ENCODE results near the gene PSMD13.
A peak's percentile ranks its signal among the peaks of the same experiment; 100 is the strongest.

Gene PSMD13

DNA sequence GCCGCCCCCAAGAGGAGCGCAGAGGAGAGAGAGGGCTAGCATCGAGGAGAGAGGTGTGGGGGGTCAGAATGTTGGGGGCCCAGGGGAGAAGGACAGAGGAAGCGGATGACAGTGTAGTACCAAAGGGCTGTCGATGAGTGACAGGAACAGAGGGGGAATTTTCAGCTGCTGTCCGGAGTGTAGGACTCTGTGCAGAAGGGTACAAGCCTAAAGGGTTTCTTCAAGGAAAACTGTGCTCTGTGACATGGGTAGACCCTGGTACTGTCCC is 36.1 kb downstream of the PSMD13 start:
- FAIRE-seq (no peak), DNase-seq (ENCODE audit: insufficient read length, low spot score) (no peak)
- TF ChIP-seq POLR2A (IDR thresholded peaks at IDR 0.05; ENCODE audit: low read depth, low read length), result no peak

DNA sequence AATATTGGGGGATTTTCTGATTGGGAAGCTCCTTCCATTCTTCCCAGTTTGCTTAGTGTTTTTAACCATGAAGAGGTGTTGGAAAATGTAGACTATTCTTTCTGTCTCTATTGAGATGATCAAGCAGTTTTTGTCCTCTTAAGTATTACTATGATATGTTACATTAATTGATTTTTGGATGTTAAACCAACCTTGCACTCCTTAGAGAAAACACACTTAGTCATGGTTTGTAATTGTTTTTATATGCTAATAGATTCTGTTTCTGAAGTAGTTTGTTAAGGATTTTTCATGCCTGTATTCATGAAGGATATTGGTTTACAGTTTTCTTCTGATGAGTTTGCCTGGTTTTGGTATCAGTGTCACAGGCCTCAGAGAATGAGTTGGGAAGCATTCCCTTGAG is 39.4 kb downstream of the PSMD13 start:
- FAIRE-seq (no peak), DNase-seq (ENCODE audit: insufficient read length, low spot score) (no peak)
- no peak for TF ChIP-seq POLR2A (IDR thresholded peaks at IDR 0.05; ENCODE audit: low read depth, low read length)

GRCh38 chr11:278001-278951 is 41.5 kb downstream of the PSMD13 start, which contains the start of gene NLRP6:
Gene NLRP6 (plus strand): TSS chr11:278407. CDS start chr11:278570, 163 bp downstream.
- no peak for TF ChIP-seq POLR2A (IDR thresholded peaks at IDR 0.05; ENCODE audit: low read depth, low read length)
- FAIRE-seq (no peak), DNase-seq (ENCODE audit: insufficient read length, low spot score) (no peak)

- TF ChIP-seq POLR2A (IDR thresholded peaks at IDR 0.05; ENCODE audit: low read depth, low read length), result no peak
- no peak for FAIRE-seq
- DNase-seq (ENCODE audit: insufficient read length, low spot score), result no peak
Measured at GRCh38 chr11:279040-279965, 42.5 kb downstream of the PSMD13 start.

GRCh38 chr11:279966-280705 is 43.4 kb downstream of the PSMD13 start:
- DNase-seq (ENCODE audit: insufficient read length, low spot score), result no peak
- no peak for TF ChIP-seq POLR2A (IDR thresholded peaks at IDR 0.05; ENCODE audit: low read depth, low read length)
- no peak for FAIRE-seq

- FAIRE-seq (no peak), DNase-seq (ENCODE audit: insufficient read length, low spot score) (no peak)
- no peak for TF ChIP-seq POLR2A (IDR thresholded peaks at IDR 0.05; ENCODE audit: low read depth, low read length)
Measured at GRCh38 chr11:280706-281485, 44.1 kb downstream of the PSMD13 start.

- FAIRE-seq, result no peak
- no peak for TF ChIP-seq POLR2A (IDR thresholded peaks at IDR 0.05; ENCODE audit: low read depth, low read length)
- no peak for DNase-seq (ENCODE audit: insufficient read length, low spot score)
Measured at GRCh38 chr11:281486-282161, 44.8 kb downstream of the PSMD13 start.

- no peak for TF ChIP-seq POLR2A (IDR thresholded peaks at IDR 0.05; ENCODE audit: low read depth, low read length)
- no peak for FAIRE-seq
Measured at GRCh38 chr11:282171-282570, 45.4 kb downstream of the PSMD13 start.

DNA sequence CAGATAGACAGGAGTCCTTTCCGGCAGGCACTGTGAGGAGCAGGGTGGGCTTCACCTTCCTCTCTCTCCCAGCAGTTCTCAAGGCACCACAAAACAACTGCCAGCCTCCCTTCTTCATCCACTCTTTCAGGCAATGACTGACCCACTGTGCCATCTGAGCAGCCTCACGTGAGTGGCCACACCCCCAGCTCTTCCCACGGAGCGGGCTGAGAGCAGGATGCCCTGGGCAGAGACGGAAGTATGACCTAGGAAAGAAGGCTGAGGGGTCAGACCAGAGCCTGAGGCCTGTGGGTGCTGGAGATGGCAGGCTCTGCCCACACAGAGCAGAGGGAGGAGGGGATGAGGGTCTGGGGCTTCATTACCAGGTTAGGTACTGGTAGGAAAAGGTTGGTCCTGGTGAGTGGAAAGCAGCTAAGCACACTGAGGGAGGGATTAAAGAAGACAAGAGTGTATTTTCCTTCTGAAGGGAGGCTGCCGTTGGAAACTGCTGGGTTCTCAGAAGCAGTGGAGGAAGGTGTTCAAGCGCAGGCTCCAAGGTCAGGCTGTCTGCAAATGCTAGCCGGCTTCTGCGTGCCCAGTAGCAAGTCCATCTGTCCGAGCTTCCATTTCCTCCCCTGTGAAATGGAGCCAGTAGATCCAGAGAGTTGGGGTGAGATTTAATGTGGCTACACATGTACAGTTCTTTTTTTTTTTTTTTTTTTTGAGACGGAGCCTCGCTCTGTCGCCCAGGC is 46.0 kb downstream of the PSMD13 start:
- no peak for TF ChIP-seq POLR2A (IDR thresholded peaks at IDR 0.05; ENCODE audit: low read depth, low read length)
- DNase-seq (ENCODE audit: insufficient read length, low spot score) (peak; percentile 75), FAIRE-seq (no peak)

More at GRCh38 chr11:282171-282570, 45.4 kb downstream of the PSMD13 start:
- DNase-seq (ENCODE audit: insufficient read length, low spot score), result no peak

DNA sequence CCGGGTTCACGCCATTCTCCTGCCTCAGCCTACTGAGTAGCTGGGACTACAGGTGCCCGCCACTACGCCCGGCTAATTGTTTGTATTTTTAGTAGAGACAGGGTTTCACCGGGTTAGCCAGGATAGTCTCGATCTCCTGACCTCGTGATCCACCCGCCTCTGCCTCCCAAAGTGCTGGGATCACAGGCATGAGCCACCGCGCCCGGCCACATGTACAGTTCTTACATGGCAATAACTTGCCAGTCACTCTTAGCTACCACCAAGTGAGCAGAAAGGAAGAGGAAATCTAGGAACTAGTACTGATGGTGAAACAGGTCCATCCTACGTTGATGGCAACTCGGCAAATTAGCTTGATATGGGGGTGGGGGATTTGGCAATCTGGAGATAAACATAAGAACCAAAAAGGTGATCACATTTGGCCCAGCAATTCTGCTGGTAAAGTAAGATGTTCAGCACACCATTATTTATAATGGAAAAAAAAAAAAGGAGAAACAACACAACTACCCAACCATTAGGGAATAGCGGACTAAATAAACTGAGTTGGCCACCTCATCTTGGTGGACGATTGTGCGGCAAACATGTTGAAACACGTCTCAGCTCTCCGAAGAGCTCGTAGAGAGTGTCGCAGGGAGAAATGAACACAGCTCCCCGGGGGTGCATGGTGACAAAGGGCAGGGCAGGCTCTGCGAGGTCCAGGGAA is 46.8 kb downstream of the PSMD13 start:
- no peak for DNase-seq (ENCODE audit: insufficient read length, low spot score)
- no peak for FAIRE-seq
- TF ChIP-seq POLR2A (IDR thresholded peaks at IDR 0.05; ENCODE audit: low read depth, low read length), result no peak
